IMR-90 (cell line): Measurements from ENCODE around the gene IRAK1BP1. TPM values are rescaled to one million over a fixed set of nuclear protein-coding genes. Genes with fewer than 3 reads are reported as not detected.

Experiments used
- ATAC-seq: fragments of 200-7000 bp; cut with Tn5 transposase; 2 replicates; pipeline ENCODE4 v1.9.1; 2020; ENCODE audit warnings: low read depth, mild to moderate bottlenecking, moderate library complexity
- BruUV-seq: library from RNA; stranded (reverse); fragments of 400-500 nt; replicated peaks from 2 replicates; lab custom pipeline; 2021; lab: Mats Ljungman, UMichigan
- CTCF ChIA-PET: fragments of 300-600 bp; formaldehyde crosslinking; extraction: SDS; loops from one replicate; lab custom pipeline; 2021; ENCODE audit warnings: antibody characterized with exemption; lab: Yijun Ruan, JAX
- POLR2A ChIA-PET: fragments of 300-600 bp; sonication (Branson Sonifier 250); formaldehyde crosslinking; loops from one replicate; lab custom pipeline; 2022; ENCODE audit warnings: antibody characterized with exemption; ENCODE audit not compliant: unreplicated experiment; lab: Charles Lee
- DNase-seq: peaks from one replicate; pipeline ENCODE4 v3.0.0; 2013
- H2AFZ ChIP-seq: replicated peaks from 2 replicates; pipeline ENCODE3; 2013; ENCODE audit warnings: low read length, mild to moderate bottlenecking; ENCODE audit not compliant: poor library complexity
- H2AK5ac ChIP-seq: 2 replicates; pipeline ENCODE4 v1.6.1; 2013; ENCODE audit warnings: low read depth, low read length, inconsistent platforms
- H2AK9ac ChIP-seq: replicated peaks from 2 replicates; pipeline ENCODE3; 2013; ENCODE audit warnings: mild to moderate bottlenecking, low read depth, low read length, moderate library complexity; ENCODE audit not compliant: poor library complexity
- H2BK120ac ChIP-seq: 2 replicates; pipeline ENCODE4 v1.6.1; 2013; ENCODE audit warnings: low read depth, low read length, inconsistent platforms
- H2BK15ac ChIP-seq: 3 replicates; pipeline ENCODE4 v1.6.1; 2013; ENCODE audit warnings: low read depth, low read length, inconsistent platforms
- H2BK20ac ChIP-seq: 2 replicates; pipeline ENCODE4 v1.6.1; 2013; ENCODE audit warnings: low read depth, mild to moderate bottlenecking, inconsistent platforms, low read length, moderate library complexity
- H2BK5ac ChIP-seq: 2 replicates; pipeline ENCODE4 v1.6.1; 2013; ENCODE audit warnings: mild to moderate bottlenecking, low read depth, low read length, inconsistent platforms; ENCODE audit not compliant: poor library complexity, severe bottlenecking
- H3K14ac ChIP-seq: replicated peaks from 2 replicates; pipeline ENCODE4 v1.6.1; 2013; ENCODE audit warnings: low read depth, low read length, inconsistent platforms
- H3K18ac ChIP-seq: 2 replicates; pipeline ENCODE4 v1.6.1; 2013; ENCODE audit warnings: low read depth, low read length, control low read depth
- H3K23ac ChIP-seq: 2 replicates; pipeline ENCODE4 v1.6.1; 2013; ENCODE audit warnings: low read depth, low read length, inconsistent platforms
- H3K27ac ChIP-seq: 2 replicates; pipeline ENCODE4 v1.5.1; 2013; ENCODE audit warnings: mild to moderate bottlenecking, control low read depth, low read length; ENCODE audit not compliant: insufficient read depth
- H3K27me3 ChIP-seq: 2 replicates; pipeline ENCODE4 v1.6.1; 2013; ENCODE audit warnings: low read length; ENCODE audit not compliant: control insufficient read depth, insufficient read depth
- H3K36me3 ChIP-seq: 2 replicates; pipeline ENCODE4 v1.6.1; 2013; ENCODE audit warnings: low read length, mixed read lengths; ENCODE audit not compliant: control insufficient read depth, insufficient read depth
- H3K4ac ChIP-seq: 2 replicates; pipeline ENCODE4 v1.6.1; 2013; ENCODE audit warnings: low read depth, low read length, inconsistent platforms
- H3K4me1 ChIP-seq: 2 replicates; pipeline ENCODE4 v1.6.1; 2013; ENCODE audit warnings: low read length, mixed read lengths; ENCODE audit not compliant: control insufficient read depth, insufficient read depth
- H3K4me2 ChIP-seq: 2 replicates; pipeline ENCODE4 v1.6.1; 2013; ENCODE audit warnings: low read depth, mild to moderate bottlenecking, control low read depth, low read length, moderate library complexity
- H3K4me3 ChIP-seq: 2 replicates; pipeline ENCODE4 v1.5.1; 2013; ENCODE audit warnings: low read depth, mild to moderate bottlenecking, control low read depth, low read length, moderate library complexity; ENCODE audit not compliant: insufficient read depth
- H3K56ac ChIP-seq: 2 replicates; pipeline ENCODE4 v1.6.1; 2013; ENCODE audit warnings: low read length, inconsistent platforms; ENCODE audit not compliant: insufficient read depth; ENCODE audit errors: extremely low read depth
- H3K79me1 ChIP-seq, 2 experiments: 2 replicates each; pipeline ENCODE4 v1.6.1; 2013; ENCODE audit warnings: low read length in 2 of 2, inconsistent platforms in 1 of 2, low read depth in 1 of 2
- H3K9ac ChIP-seq: 2 replicates; pipeline ENCODE4 v1.6.1; 2013; ENCODE audit warnings: low read depth, low read length, control low read depth
- H3K9me1 ChIP-seq: 2 replicates; pipeline ENCODE4 v1.6.1; 2013; ENCODE audit warnings: low read length, inconsistent platforms; ENCODE audit not compliant: insufficient read depth
- H3K9me3 ChIP-seq: 2 replicates; pipeline ENCODE4 v1.6.1; 2013; ENCODE audit warnings: low read length; ENCODE audit not compliant: control insufficient read depth, insufficient read depth
- H4K20me1 ChIP-seq: 2 replicates; pipeline ENCODE4 v1.6.1; 2013; ENCODE audit warnings: low read length, inconsistent platforms; ENCODE audit not compliant: insufficient read depth
- H4K5ac ChIP-seq: 2 replicates; pipeline ENCODE4 v1.6.1; 2013; ENCODE audit warnings: mild to moderate bottlenecking, low read depth, low read length, control low read depth
- H4K8ac ChIP-seq, 2 experiments: 2 replicates each; pipeline ENCODE4 v1.6.1; 2013; ENCODE audit warnings: low read depth in 2 of 2, low read length in 2 of 2, control low read depth in 1 of 2, inconsistent platforms in 1 of 2
- H4K91ac ChIP-seq: 2 replicates; pipeline ENCODE4 v1.6.1; 2013; ENCODE audit warnings: low read depth, low read length, inconsistent platforms; ENCODE audit not compliant: insufficient read depth
- CEBPB ChIP-seq: IDR thresholded peaks from 2 replicates; pipeline ENCODE4 v1.6.1; 2012; ENCODE audit warnings: low read depth, low read length, improper control_type of control experiment
- CHD1 ChIP-seq: IDR thresholded peaks from 2 replicates; pipeline ENCODE4 v1.6.1; 2012; ENCODE audit warnings: low read depth, low read length, improper control_type of control experiment
- FOS ChIP-seq: fragments of 150-350 bp; IDR thresholded peaks from 2 replicates; pipeline ENCODE4 v1.6.1; 2016; ENCODE audit warnings: low read depth, low read length
- MAFK ChIP-seq: IDR thresholded peaks from 2 replicates; pipeline ENCODE4 v1.6.1; 2012; ENCODE audit warnings: low read depth, low read length, improper control_type of control experiment
- MAZ ChIP-seq: IDR thresholded peaks from 2 replicates; pipeline ENCODE4 v1.6.1; 2012; ENCODE audit warnings: low read depth, mild to moderate bottlenecking, low read length, improper control_type of control experiment, moderate library complexity, borderline replicate concordance
- MXI1 ChIP-seq: IDR thresholded peaks from 2 replicates; pipeline ENCODE4 v1.6.1; 2012; ENCODE audit warnings: low read depth, mild to moderate bottlenecking, low read length, moderate library complexity, borderline replicate concordance
- NFE2L2 ChIP-seq: fragments of 150-350 bp; IDR thresholded peaks from 2 replicates; pipeline ENCODE4 v1.6.1; 2016; ENCODE audit warnings: low read depth, mild to moderate bottlenecking, low read length
- RAD21 ChIP-seq: IDR thresholded peaks from 2 replicates; pipeline ENCODE4 v1.6.1; 2012; ENCODE audit warnings: low read length, improper control_type of control experiment
- RCOR1 ChIP-seq: IDR thresholded peaks from 2 replicates; pipeline ENCODE4 v1.6.1; 2012; ENCODE audit warnings: mild to moderate bottlenecking, low read length, improper control_type of control experiment; ENCODE audit not compliant: insufficient replicate concordance
- SMC3 ChIP-seq: fragments of 150-350 bp; IDR thresholded peaks from 2 replicates; pipeline ENCODE4 v1.6.1; 2016; ENCODE audit warnings: low read depth, mild to moderate bottlenecking, antibody characterized with exemption, low read length, moderate library complexity
- WGBS, 2 experiments: methylation state at CpG; one replicate each; pipeline versions ENCODE4 v1.1.5 to v1.1.7; 2013; ENCODE audit warnings: missing lambda C conversion rate in 2 of 2; ENCODE audit not compliant: insufficient read length in 1 of 2; ENCODE audit errors: extremely low coverage in 2 of 2; 5-methylcytosine and 5-hydroxymethylcytosine counted together
- dilution Hi-C: fragments of 300-500 bp; cut with HindIII; formaldehyde crosslinking; loops from one replicate; pipeline ENCODE4 v1.14.3; 2018; ENCODE audit warnings: low sequenced_read_pairs; ENCODE audit not compliant: unreplicated experiment
- in situ Hi-C: fragments of 300-500 bp; cut with MboI; formaldehyde crosslinking; loops from 3 replicates; pipeline ENCODE4 v1.14.3; 2019; ENCODE audit warnings: low sequenced_read_pairs, inconsistent platforms, mixed read lengths
- intact Hi-C: fragments of 100-400 bp; cut with micrococcal nuclease; formaldehyde crosslinking; loops from 2 replicates; pipeline ENCODE4 v1.10.0; 2022
- polyA plus RNA-seq, 3 experiments: library from polyadenylated mRNA; depleted of rRNA; stranded (reverse); fragments of >200 nt; gene quantifications; 2 replicates each; pipeline ENCODE4 v1.2.3, GENCODE V29; 2012; ENCODE audit warnings: low replicate concordance in 1 of 3
- total RNA-seq: library from RNA; depleted of rRNA; stranded (reverse); fragments of >200 nt; gene quantifications from 2 replicates; pipeline ENCODE4 v1.2.3, GENCODE V29; 2012
- TF ChIP-seq, protein P1 (sequence below): fragments of 150-350 bp; IDR thresholded peaks from 2 replicates; pipeline ENCODE4 v1.6.1; 2017; ENCODE audit warnings: mild to moderate bottlenecking, antibody characterized with exemption, low read length, low read depth
- TF ChIP-seq, protein P2 (sequence below): fragments of 150-350 bp; IDR thresholded peaks from 2 replicates; pipeline ENCODE4 v1.6.1; 2016; ENCODE audit warnings: low read depth, mild to moderate bottlenecking, low read length, moderate library complexity, borderline replicate concordance

IRAK1BP1 gene
- total and polyA plus RNA-seq, 2 of the 4 experiments (the other 2 are of a cell fraction) = 0.94 to 2.2 TPM

DNA sequence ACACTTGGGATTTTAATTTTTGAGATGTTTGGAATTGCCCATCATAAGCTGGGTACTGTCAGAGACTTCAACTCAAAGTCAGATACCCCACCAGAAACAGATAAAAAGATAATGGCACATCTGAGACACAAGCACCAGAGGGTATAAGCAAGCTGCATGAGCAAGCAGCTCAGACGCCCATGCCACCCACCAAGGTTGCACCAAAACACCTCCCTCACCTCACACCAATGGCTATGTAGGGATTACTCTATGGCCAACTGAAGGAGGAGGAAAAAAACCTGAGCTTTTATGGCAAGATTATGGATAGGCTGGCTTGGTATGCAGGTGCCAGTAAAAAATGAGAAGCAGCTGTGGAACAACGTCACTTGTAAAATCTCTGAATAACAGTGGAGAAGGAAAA lies 3.8 kb upstream of the IRAK1BP1 start:
- H2BK120ac ChIP-seq = no peak overlapping the region
- H3K27ac ChIP-seq = no peak overlapping the region
- intact Hi-C loops = loop anchor here (10.0 kb wide), 1 partner anchor 371 kb away; the partner anchor contains the start of gene HMGN3
- H3K4me3 ChIP-seq = no peak overlapping the region
- no peak overlapping the region for H3K14ac ChIP-seq
- no peak for ATAC-seq
- no peaks in the 10 kb centered on the region for H3K27me3 ChIP-seq
- no CpG with 5 or more reads among the region's 2 CpGs for WGBS, 2 experiments
- no peak overlapping the region for H3K9ac ChIP-seq
- POLR2A ChIA-PET = no interaction called here
- dilution Hi-C loops = no loop called here
- no peaks in the 10 kb centered on the region for H3K36me3 ChIP-seq
- no peak overlapping the region for H4K91ac ChIP-seq
- H2BK20ac ChIP-seq = no peak overlapping the region
- H2BK5ac ChIP-seq = no peak overlapping the region
- no peak overlapping the region for H2BK15ac ChIP-seq
- H2AFZ ChIP-seq = no peak overlapping the region
- no peak overlapping the region for H3K4me2 ChIP-seq
- no peaks in the 10 kb centered on the region; a peak in 1 of 4 replicates for H3K79me1 ChIP-seq
- H3K9me1 ChIP-seq = no peaks in the 10 kb centered on the region
- no peak overlapping the region for H2AK9ac ChIP-seq
- no TSS peak for BruUV-seq
- no peak for TF ChIP-seq MAZ
- TF ChIP-seq RCOR1 = no peak
- TF ChIP-seq, protein P1, sequence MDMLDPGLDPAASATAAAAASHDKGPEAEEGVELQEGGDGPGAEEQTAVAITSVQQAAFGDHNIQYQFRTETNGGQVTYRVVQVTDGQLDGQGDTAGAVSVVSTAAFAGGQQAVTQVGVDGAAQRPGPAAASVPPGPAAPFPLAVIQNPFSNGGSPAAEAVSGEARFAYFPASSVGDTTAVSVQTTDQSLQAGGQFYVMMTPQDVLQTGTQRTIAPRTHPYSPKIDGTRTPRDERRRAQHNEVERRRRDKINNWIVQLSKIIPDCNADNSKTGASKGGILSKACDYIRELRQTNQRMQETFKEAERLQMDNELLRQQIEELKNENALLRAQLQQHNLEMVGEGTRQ = no peak
- no peak for TF ChIP-seq NFE2L2
- no peak for TF ChIP-seq FOS
- TF ChIP-seq MXI1 = no peak
- no peak for TF ChIP-seq MAFK
- no peak for TF ChIP-seq RAD21
- no peak for TF ChIP-seq SMC3
- no peak for TF ChIP-seq CEBPB
- TF ChIP-seq, protein P2, sequence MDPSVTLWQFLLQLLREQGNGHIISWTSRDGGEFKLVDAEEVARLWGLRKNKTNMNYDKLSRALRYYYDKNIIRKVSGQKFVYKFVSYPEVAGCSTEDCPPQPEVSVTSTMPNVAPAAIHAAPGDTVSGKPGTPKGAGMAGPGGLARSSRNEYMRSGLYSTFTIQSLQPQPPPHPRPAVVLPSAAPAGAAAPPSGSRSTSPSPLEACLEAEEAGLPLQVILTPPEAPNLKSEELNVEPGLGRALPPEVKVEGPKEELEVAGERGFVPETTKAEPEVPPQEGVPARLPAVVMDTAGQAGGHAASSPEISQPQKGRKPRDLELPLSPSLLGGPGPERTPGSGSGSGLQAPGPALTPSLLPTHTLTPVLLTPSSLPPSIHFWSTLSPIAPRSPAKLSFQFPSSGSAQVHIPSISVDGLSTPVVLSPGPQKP = no peak
- no peak for TF ChIP-seq CHD1
- no peak overlapping the region for H3K23ac ChIP-seq
- in situ Hi-C loops = no loop called here
- H4K20me1 ChIP-seq = no peaks in the 10 kb centered on the region
- H4K8ac ChIP-seq = no peak overlapping the region
- H3K4ac ChIP-seq = no peak overlapping the region
- H3K18ac ChIP-seq = no peak overlapping the region
- no peaks in the 10 kb centered on the region for H3K4me1 ChIP-seq
- no peak overlapping the region for H2AK5ac ChIP-seq
- H3K9me3 ChIP-seq = no peaks in the 10 kb centered on the region
- CTCF ChIA-PET = interaction anchor here (0.8 kb wide), 1 partner anchor 10 kb away, joined by 3 read pairs; no protein-coding TSS in a partner anchor
- H3K56ac ChIP-seq = no peak overlapping the region
- DNase-seq = no peak
- H4K5ac ChIP-seq = no peak overlapping the region
